Mesothelial cell of epicardium (in vitro differentiated cells): ENCODE data around the gene THBD. TPM values are rescaled to one million over a fixed set of nuclear protein-coding genes. Genes with fewer than 3 reads are reported as not detected.

Experiments used
- DNase-seq, 2 experiments: peaks; one replicate each; pipeline ENCODE4 v3.0.0; 2021; ENCODE audit warnings: low spot score in 2 of 2; ENCODE audit not compliant: unreplicated experiment in 2 of 2
- H3K27ac Mint-ChIP-seq: 2 replicates; pipeline ENCODE4 v1.8.0; 2021; ENCODE audit warnings: mixed read lengths
- H3K27me3 Mint-ChIP-seq: 2 replicates; pipeline ENCODE4 v1.8.0; 2021; ENCODE audit warnings: low read depth, mixed read lengths
- H3K36me3 Mint-ChIP-seq: 2 replicates; pipeline ENCODE4 v1.8.0; 2021; ENCODE audit warnings: mixed read lengths
- H3K4me1 Mint-ChIP-seq: 2 replicates; pipeline ENCODE4 v1.8.0; 2021; ENCODE audit warnings: mixed read lengths
- H3K4me3 Mint-ChIP-seq: 2 replicates; pipeline ENCODE4 v1.8.0; 2021; ENCODE audit warnings: mild to moderate bottlenecking, moderate library complexity, mixed read lengths
- H3K9me3 Mint-ChIP-seq: 2 replicates; pipeline ENCODE4 v1.8.0; 2021; ENCODE audit warnings: mixed read lengths
- CTCF ChIP-seq: fragments of 200-600 bp; sonication (generic); IDR thresholded peaks from one replicate; pipeline ENCODE4 v1.5.0; 2021; ENCODE audit warnings: antibody characterized with exemption; ENCODE audit not compliant: unreplicated experiment
- total RNA-seq: library from RNA; stranded (reverse); gene quantifications from 3 replicates; pipeline ENCODE4 v1.2.1, GENCODE V29; 2021

Gene THBD
- total RNA-seq, 1 donor from 2014 or later = 0.85 TPM

- no peak overlapping the region for H3K4me3 Mint-ChIP-seq
- peaks cover 12% of the 10 kb centered on the region for H3K4me1 Mint-ChIP-seq
- peaks cover 18% of the 10 kb centered on the region for H3K27me3 Mint-ChIP-seq
Observed at GRCh38 chr20:23094927-23095326, 45.5 kb upstream of the THBD start.

GRCh38 chr20:23094213-23094896 is 44.9 kb upstream of the THBD start:
- DNase-seq = no peak
- no peaks in the 10 kb centered on the region for H3K9me3 Mint-ChIP-seq
- H3K4me1 Mint-ChIP-seq = peaks cover 7% of the 10 kb centered on the region
- H3K36me3 Mint-ChIP-seq = no peaks in the 10 kb centered on the region
- no peak overlapping the region for H3K4me3 Mint-ChIP-seq
- H3K27ac Mint-ChIP-seq = no peak overlapping the region
- no peak for TF ChIP-seq CTCF
- peaks cover 18% of the 10 kb centered on the region for H3K27me3 Mint-ChIP-seq

More at GRCh38 chr20:23094927-23095326, 45.5 kb upstream of the THBD start:
- TF ChIP-seq CTCF = no peak
- Mint-ChIP-seq H3K36me3 (no peaks in the 10 kb centered on the region), H3K27ac (no peak overlapping the region), H3K9me3 (no peaks in the 10 kb centered on the region)
- DNase-seq = no peak

GRCh38 chr20:23093613-23094012 is 44.1 kb upstream of the THBD start:
- Mint-ChIP-seq H3K4me1 (peaks cover 5% of the 10 kb centered on the region), H3K9me3 (no peaks in the 10 kb centered on the region), H3K27me3 (peaks cover 18% of the 10 kb centered on the region), H3K4me3 (no peak overlapping the region), H3K27ac (no peak overlapping the region), H3K36me3 (no peaks in the 10 kb centered on the region)
- TF ChIP-seq CTCF = no peak
- DNase-seq = no peak

GRCh38 chr20:23092861-23093495 is 43.5 kb upstream of the THBD start:
- no peak for DNase-seq
- TF ChIP-seq CTCF = no peak
- no peak overlapping the region for H3K27ac Mint-ChIP-seq
- H3K4me1 Mint-ChIP-seq = peaks cover 5% of the 10 kb centered on the region
- no peaks in the 10 kb centered on the region for H3K9me3 Mint-ChIP-seq
- no peak overlapping the region for H3K4me3 Mint-ChIP-seq
- H3K36me3 Mint-ChIP-seq = no peaks in the 10 kb centered on the region
- H3K27me3 Mint-ChIP-seq = peaks cover 22% of the 10 kb centered on the region

GRCh38 chr20:23092384-23092756 is 42.9 kb upstream of the THBD start:
- no peak overlapping the region for H3K27ac Mint-ChIP-seq
- H3K4me3 Mint-ChIP-seq = no peak overlapping the region
- peaks cover 24% of the 10 kb centered on the region for H3K27me3 Mint-ChIP-seq

More at GRCh38 chr20:23092384-23092756, 42.9 kb upstream of the THBD start:
- Mint-ChIP-seq H3K9me3 (no peaks in the 10 kb centered on the region), H3K4me1 (peaks cover 5% of the 10 kb centered on the region), H3K36me3 (no peaks in the 10 kb centered on the region)
- TF ChIP-seq CTCF = no peak
- no peak for DNase-seq
